GM12891 (cell line): ENCODE results near the gene PIP4K2A.

Experiments
- POLR2A ChIP-seq: IDR thresholded peaks from 2 replicates; pipeline ENCODE4 v1.6.1; 2011; ENCODE audit warnings: low read depth, low read length, control low read depth
- POLR2AphosphoS5 ChIP-seq: IDR thresholded peaks from 2 replicates; pipeline ENCODE4 v1.6.1; 2011; ENCODE audit warnings: low read depth, low read length, control low read depth
- SPI1 ChIP-seq: IDR thresholded peaks from 2 replicates; pipeline ENCODE4 v1.6.1; 2011; ENCODE audit warnings: low read depth, low read length, control low read depth

GRCh38 chr10:22637491-22637890, 76.9 kb downstream of the PIP4K2A start:
- TF ChIP-seq POLR2AphosphoS5 = no peak
- TF ChIP-seq SPI1 = no peak
- no peak for TF ChIP-seq POLR2A
